GM12872 (cell line): ENCODE data around the gene RBM4.

ENCODE experiments used
- TF ChIP-seq, protein P1 (sequence below): IDR thresholded peaks from 3 replicates; pipeline ENCODE4 v1.5.1; 2011; ENCODE audit warnings: low read depth, mild to moderate bottlenecking, low read length, moderate library complexity; ENCODE audit not compliant: insufficient read depth

The RBM4 gene, protein sequence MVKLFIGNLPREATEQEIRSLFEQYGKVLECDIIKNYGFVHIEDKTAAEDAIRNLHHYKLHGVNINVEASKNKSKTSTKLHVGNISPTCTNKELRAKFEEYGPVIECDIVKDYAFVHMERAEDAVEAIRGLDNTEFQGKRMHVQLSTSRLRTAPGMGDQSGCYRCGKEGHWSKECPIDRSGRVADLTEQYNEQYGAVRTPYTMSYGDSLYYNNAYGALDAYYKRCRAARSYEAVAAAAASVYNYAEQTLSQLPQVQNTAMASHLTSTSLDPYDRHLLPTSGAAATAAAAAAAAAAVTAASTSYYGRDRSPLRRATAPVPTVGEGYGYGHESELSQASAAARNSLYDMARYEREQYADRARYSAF

DNA sequence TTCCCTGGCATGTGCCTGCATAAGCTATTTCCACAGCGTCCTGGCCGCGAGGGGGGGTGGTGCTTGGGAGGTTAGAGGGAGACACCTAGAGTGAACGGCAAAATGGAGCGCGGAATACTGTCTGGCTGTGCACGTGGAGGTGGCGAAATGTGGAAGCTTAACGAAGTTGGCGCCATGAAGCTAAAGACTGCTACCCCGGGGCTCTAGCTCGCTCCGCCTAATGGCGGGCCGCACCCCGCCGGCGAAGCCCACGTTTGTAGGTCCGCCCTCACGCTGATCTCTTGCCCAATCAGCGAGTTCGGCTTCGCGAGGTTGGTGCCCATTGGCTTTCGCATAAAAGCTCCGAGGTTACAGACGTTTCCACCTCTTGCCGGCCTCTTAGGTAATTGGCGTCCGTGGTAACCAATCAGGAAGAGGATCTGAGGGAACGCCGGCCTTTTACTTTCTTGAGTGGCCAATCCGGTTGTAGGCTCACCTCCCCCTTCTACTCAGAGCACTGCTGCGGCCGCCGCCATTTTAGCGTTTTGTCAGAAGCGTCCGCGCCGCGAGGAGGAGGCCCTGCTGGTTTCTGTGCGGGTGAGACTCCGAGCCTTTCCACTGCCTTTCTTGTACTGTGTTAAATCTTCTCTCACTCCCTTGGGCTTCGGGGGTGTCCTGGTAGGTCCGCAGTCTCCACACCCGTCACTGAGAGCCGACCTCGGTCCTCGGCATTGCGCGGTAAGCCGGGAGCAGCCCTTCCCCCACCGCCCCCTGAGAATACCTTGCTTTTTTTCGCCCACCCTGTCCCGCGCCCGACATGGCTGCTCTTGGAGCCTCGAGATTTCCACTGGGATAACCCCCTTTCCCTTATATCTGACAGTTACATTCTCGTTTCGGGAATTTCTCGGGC is at the start of gene RBM4:
RBM4 (plus strand) TSS at position 527 of the 889 bp plus-strand sequence. CDS start 1,009 bp downstream, outside the sequence.
- TF ChIP-seq, protein P1, sequence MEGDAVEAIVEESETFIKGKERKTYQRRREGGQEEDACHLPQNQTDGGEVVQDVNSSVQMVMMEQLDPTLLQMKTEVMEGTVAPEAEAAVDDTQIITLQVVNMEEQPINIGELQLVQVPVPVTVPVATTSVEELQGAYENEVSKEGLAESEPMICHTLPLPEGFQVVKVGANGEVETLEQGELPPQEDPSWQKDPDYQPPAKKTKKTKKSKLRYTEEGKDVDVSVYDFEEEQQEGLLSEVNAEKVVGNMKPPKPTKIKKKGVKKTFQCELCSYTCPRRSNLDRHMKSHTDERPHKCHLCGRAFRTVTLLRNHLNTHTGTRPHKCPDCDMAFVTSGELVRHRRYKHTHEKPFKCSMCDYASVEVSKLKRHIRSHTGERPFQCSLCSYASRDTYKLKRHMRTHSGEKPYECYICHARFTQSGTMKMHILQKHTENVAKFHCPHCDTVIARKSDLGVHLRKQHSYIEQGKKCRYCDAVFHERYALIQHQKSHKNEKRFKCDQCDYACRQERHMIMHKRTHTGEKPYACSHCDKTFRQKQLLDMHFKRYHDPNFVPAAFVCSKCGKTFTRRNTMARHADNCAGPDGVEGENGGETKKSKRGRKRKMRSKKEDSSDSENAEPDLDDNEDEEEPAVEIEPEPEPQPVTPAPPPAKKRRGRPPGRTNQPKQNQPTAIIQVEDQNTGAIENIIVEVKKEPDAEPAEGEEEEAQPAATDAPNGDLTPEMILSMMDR = peak; percentile 27; the same call in 2 of the 3 replicates

DNA sequence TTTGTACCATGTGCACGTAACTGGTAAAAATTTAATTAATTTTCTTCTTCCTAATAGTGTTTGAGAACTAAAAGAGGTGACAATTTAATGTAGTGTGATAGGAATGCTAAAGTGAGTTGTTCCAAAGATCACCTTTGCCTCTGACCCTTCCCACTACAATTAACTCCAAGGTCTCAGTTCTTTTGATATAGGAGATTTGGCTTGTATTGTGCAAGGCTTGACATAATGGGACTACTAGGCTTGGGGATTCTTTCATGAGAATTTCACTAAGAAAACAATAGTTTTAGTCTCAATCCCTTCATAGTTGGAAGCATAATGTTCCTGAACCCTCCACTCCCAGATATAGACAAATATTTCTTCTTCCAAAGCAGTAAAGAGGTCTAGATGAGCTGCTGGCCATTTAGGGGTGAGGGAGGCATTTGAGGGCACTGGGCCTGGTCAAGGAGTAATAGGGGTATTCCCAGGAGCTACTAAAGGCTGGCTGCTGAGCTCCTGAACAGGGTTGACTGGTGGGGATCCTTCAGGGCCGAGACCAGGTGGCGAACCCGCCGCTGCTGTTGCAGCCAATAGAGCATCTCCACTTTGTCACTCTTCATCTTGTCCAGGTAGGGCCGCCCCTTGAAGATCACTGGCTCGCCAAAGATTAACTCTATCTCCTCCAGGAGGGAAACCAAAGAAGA is 48.4 kb upstream of the RBM4 start:
- TF ChIP-seq, protein P1 = no peak

DNA sequence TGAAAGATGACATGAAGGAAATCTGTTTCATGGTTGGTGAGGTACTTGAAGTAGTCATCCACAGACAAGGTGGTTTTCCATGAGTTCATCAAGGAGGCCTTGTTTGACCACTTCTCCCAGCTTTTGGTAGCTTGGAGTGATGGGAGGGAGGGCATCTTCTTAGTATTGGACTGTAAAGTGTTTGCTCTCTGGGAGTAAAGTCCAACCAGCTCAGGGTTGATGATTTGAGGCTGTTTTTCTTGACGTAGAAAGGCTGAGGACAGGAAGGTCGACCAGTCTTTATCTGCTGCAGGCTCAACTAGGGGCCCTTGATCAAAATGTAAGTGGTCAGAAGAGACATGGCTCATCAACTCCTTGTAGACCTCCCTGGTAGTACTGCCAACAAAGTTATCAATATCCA is 47.3 kb upstream of the RBM4 start:
- TF ChIP-seq, protein P1 = no peak

DNA sequence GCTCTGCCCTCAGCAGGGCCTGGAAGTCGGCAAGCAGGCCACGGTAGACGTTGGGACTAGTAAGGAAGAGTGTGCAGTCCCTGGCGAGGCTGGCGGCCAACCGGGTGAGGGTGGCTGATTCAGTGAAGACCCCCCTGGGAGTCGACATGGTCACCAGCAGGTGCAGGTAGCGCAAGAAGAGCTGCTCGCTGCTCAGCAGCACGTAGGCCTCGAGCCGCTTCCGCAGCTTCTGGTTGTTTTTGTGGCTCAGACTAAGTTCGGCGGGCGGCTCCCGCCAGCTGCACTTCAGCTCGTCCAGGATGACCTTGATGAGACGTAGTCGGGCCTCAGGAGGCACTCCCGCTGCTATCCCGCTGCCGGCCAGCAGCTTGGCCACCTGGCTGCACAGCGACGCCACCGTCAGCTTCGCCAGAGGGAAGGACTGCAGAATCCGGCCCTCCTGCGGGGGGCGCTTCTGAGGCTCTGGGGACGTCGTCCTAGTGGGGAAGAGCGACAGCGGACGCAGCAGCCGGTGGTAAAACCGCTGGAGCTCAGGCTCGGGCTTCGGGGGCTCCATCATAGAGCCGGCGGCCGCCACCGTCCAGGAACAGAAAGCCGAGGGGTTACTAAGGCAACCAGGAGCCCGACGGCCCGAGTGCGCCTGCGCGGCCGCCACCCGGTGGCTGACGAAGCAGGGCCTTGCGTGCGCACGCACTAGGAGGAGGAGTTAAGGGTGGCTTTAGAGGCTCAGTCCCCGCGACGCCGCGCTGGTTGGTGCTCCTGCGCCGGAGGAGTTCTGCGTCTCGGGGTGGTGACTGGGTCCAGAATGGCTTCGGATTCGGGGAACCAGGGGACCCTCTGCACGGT is 45.8 kb upstream of the RBM4 start, which contains the start of the genes CCDC87 and CCS:
CCDC87 (minus strand) TSS at position 607 of the 846 bp plus-strand sequence; CDS start at position 559, 48 bp downstream.
CCS (plus strand) TSS at position 729 of the 846 bp plus-strand sequence; CDS start at position 806, 77 bp downstream.
- TF ChIP-seq, protein P1 = peak; percentile 79

DNA sequence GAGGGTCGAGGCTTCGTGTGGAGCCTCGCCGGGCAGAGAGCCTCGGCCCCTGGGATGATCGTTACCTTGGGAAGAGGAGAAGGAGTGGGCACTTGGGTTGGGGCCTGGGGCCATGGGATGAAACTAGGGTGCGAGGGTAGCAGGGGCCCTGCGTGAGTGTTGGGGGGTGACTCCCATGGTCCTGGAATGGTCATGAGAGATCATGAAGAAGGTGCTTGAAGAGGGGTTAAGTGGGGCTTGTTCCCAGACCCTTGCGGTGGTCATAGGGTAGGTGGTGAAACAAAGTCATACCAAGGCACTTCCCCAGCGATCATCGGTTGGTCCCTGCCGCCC is 45.2 kb upstream of the RBM4 start:
- TF ChIP-seq, protein P1 = no peak

DNA sequence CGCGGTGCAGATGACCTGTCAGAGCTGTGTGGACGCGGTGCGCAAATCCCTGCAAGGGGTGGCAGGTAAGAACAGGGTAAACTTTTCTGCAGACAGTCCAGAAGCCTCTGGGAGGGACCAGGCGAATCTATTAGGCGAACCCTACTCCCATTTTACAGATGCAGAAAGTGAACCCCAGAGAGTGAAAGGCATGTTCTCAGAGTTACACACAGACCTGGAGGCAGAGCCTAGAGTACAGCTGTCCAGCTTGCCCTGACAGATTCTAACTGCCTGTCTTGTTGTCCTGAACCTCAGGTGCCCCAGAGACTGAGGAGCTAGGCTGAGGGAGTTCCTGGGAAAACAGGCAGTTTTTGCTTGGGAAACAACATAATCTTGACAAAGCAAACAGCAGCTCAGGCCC is 44.9 kb upstream of the RBM4 start:
- TF ChIP-seq, protein P1 = no peak
